Thyroid gland (tissue), 4 donors: ENCODE results near the gene TYSND1. TPM values are rescaled to one million over a fixed set of nuclear protein-coding genes. Genes with fewer than 3 reads are reported as not detected.

Source experiments
- DNase-seq, 2 donors: peaks; one replicate each; pipeline ENCODE4 v3.0.0-alpha.2; 2019
- H3K27ac ChIP-seq, 3 donors: fragments of 200-600 bp; sonication (generic); 1 replicate in 2 of 3; 2 replicates in 1 of 3; pipeline ENCODE4 v1.5.1; 2016 to 2019; ENCODE audit warnings: mild to moderate bottlenecking in 1 of 3, moderate library complexity in 1 of 3
- H3K27me3 ChIP-seq: fragments of 200-600 bp; sonication (generic); one replicate; pipeline ENCODE4 v1.5.1; 2019
- H3K36me3 ChIP-seq, 2 donors: fragments of 200-600 bp; sonication (generic); one replicate each; pipeline ENCODE4 v1.5.1; 2016 to 2019
- H3K4me1 ChIP-seq, 2 donors: fragments of 200-600 bp; sonication (generic); one replicate each; pipeline ENCODE4 v1.5.1; 2017 to 2019
- H3K4me3 ChIP-seq, 3 donors: fragments of 200-600 bp; sonication (generic); replicated peaks in 1 of 3; 1 replicate in 2 of 3; 2 replicates in 1 of 3; pipeline ENCODE4 v1.5.1; 2016; ENCODE audit warnings: mild to moderate bottlenecking in 1 of 3
- H3K9me3 ChIP-seq: fragments of 200-600 bp; sonication (generic); one replicate; pipeline ENCODE4 v1.5.1; 2017
- CTCF ChIP-seq, 6 experiments: fragments of 200-600 bp in 3 of 6; fragments of 450-650 bp in 3 of 6; sonication (generic) in 3 of 6; IDR thresholded peaks; one replicate each; pipeline ENCODE4 v1.5.1; 2016 to 2019; ENCODE audit warnings: antibody characterized with exemption in 6 of 6, mild to moderate bottlenecking in 2 of 6, inconsistent platforms in 1 of 6, moderate library complexity in 1 of 6
- POLR2A ChIP-seq, 2 donors: fragments of 450-650 bp; IDR thresholded peaks; one replicate each; pipeline ENCODE4 v1.6.1; 2017; ENCODE audit warnings: antibody characterized with exemption in 2 of 2, mild to moderate bottlenecking in 2 of 2, moderate library complexity in 1 of 2
- WGBS, 2 donors: methylation state at CpG; one replicate each; pipeline ENCODE4 v1.1.5; 2017; 5-methylcytosine and 5-hydroxymethylcytosine counted together
- intact Hi-C: fragments of 100-400 bp; cut with DNase I; formaldehyde crosslinking; loops from one replicate; pipeline ENCODE4 v1.15.1; 2023
- total RNA-seq, 4 donors: library from RNA; depleted of rRNA; stranded (reverse); fragments of >200 nt; gene quantifications; one replicate each; pipeline ENCODE4 v1.2.3, GENCODE V29; 2016

TYSND1 gene
- total RNA-seq, 4 donors from 2014 or later: 17.1 to 31.2 (median 25.1) TPM

GRCh38 chr10:70191161-70191971 lies 44.9 kb upstream of the TYSND1 start:
- H3K4me3 ChIP-seq: no peak overlapping the region
- H3K27me3 ChIP-seq: no peaks in the 10 kb centered on the region
- no peak overlapping the region for H3K27ac ChIP-seq
- TF ChIP-seq CTCF (IDR thresholded peaks at IDR 0.05) (no peak), POLR2A (IDR thresholded peaks at IDR 0.05) (no peak)
- WGBS, 2 donors: 78 to 79% methylated on average over 4 of the region's 4 CpGs
- no peaks in the 10 kb centered on the region for H3K36me3 ChIP-seq
- no peak for DNase-seq
- H3K4me1 ChIP-seq: peaks cover 0 to 2% of the 10 kb centered on the region in 2 donors
- H3K9me3 ChIP-seq: no peaks in the 10 kb centered on the region
- intact Hi-C loops: no loop called here

- Histone ChIP-seq H3K36me3 (no peaks in the 10 kb centered on the region), H3K4me1 (peaks cover 0 to 2% of the 10 kb centered on the region in 2 donors), H3K27me3 (no peaks in the 10 kb centered on the region), H3K4me3 (no peak overlapping the region), H3K27ac (no peak overlapping the region), H3K9me3 (no peaks in the 10 kb centered on the region)
- intact Hi-C loops: no loop called here
- TF ChIP-seq CTCF (IDR thresholded peaks at IDR 0.05) (no peak), POLR2A (IDR thresholded peaks at IDR 0.05) (no peak)
- no peak for DNase-seq
- 77 to 79% methylated on average over 5 of the region's 5 CpGs for WGBS, 2 donors
These were observed 44.1 kb upstream of the TYSND1 start for GRCh38 chr10:70190581-70190980.

- Histone ChIP-seq H3K4me1 (peaks cover 0 to 2% of the 10 kb centered on the region in 2 donors), H3K27me3 (no peaks in the 10 kb centered on the region), H3K9me3 (no peaks in the 10 kb centered on the region), H3K36me3 (no peaks in the 10 kb centered on the region), H3K4me3 (no peak overlapping the region), H3K27ac (no peak overlapping the region)
- WGBS, 2 donors: 82 to 92% methylated on average over 8 of the region's 8 CpGs
- TF ChIP-seq CTCF (IDR thresholded peaks at IDR 0.05): no peak
- TF ChIP-seq POLR2A (IDR thresholded peaks at IDR 0.05): no peak
- DNase-seq: no peak
- intact Hi-C loops: no loop called here
These were observed 43.6 kb upstream of the TYSND1 start for GRCh38 chr10:70190102-70190501.

- H3K27me3 ChIP-seq: no peaks in the 10 kb centered on the region
- H3K27ac ChIP-seq: no peak overlapping the region
- H3K4me3 ChIP-seq: no peak overlapping the region
- no peak for TF ChIP-seq POLR2A (IDR thresholded peaks at IDR 0.05)
- no peak for TF ChIP-seq CTCF (IDR thresholded peaks at IDR 0.05)
- H3K36me3 ChIP-seq: no peaks in the 10 kb centered on the region
- DNase-seq: no peak
- WGBS, 2 donors: 75 to 89% methylated on average over 1 of the region's 1 CpG
- intact Hi-C loops: no loop called here
- no peaks in the 10 kb centered on the region for H3K9me3 ChIP-seq
- H3K4me1 ChIP-seq: peaks cover 0 to 2% of the 10 kb centered on the region in 2 donors
These were observed 42.3 kb upstream of the TYSND1 start for GRCh38 chr10:70188768-70189167.

GRCh38 chr10:70186571-70186970 lies 40.1 kb upstream of the TYSND1 start:
- H3K27me3 ChIP-seq: no peaks in the 10 kb centered on the region
- no peak overlapping the region for H3K4me3 ChIP-seq
- H3K27ac ChIP-seq: no peak overlapping the region
- no peaks in the 10 kb centered on the region for H3K4me1 ChIP-seq
- no peaks in the 10 kb centered on the region for H3K9me3 ChIP-seq
- WGBS, 2 donors: 82 to 84% methylated on average over 3 of the region's 3 CpGs
- no peaks in the 10 kb centered on the region for H3K36me3 ChIP-seq
- DNase-seq: no peak
- intact Hi-C loops: no loop called here
- no peak for TF ChIP-seq POLR2A (IDR thresholded peaks at IDR 0.05)
- TF ChIP-seq CTCF (IDR thresholded peaks at IDR 0.05): no peak
